NCI-H460 (cell line): ENCODE data around the gene LPCAT2. TPM values are rescaled to one million over a fixed set of nuclear protein-coding genes. Genes with fewer than 3 reads are reported as not detected.

Source experiments
- DNase-seq: peaks from one replicate; pipeline ENCODE4 v3.0.0-alpha.2; 2016; ENCODE audit warnings: low read depth; ENCODE audit errors: extremely low read depth
- total RNA-seq: library from RNA; depleted of rRNA; stranded (reverse); fragments of >200 nt; shearing (Covaris generic); gene quantifications from 2 replicates; pipeline ENCODE4 v1.2.3, GENCODE V29; 2014

LPCAT2 gene
- total RNA-seq, 1 experiment from 2014 or later: 2.1 TPM

DNA sequence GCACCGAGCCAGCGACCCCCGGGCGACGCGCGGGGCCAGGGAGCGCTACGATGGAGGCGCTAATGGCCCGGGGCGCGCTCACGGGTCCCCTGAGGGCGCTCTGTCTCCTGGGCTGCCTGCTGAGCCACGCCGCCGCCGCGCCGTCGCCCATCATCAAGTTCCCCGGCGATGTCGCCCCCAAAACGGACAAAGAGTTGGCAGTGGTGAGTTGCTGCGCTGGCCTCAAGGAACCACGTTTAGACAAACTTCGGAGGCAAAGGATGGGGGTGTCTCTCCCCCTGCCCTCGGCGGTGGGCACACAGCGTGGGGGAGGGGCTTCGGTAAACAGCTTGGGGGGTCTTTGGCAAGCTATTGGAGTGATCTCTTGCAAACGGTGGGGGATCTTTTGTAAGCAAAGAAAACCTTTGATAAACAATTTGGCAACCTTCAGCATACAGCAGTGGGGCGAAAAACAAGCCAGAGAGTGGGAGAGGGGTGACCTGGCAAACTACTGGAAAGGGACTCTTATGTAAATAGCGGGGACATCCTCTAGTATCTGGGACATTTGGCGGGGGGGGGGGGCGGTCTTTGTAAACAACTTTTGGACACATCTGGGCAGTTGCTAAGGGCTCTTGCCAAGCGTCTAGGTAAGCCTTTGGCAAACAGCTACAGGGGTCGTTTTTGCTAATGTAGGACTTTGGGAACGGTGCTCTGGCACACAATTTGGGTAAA lies 29.3 kb upstream of the LPCAT2 start:
- DNase-seq: no peak

DNA sequence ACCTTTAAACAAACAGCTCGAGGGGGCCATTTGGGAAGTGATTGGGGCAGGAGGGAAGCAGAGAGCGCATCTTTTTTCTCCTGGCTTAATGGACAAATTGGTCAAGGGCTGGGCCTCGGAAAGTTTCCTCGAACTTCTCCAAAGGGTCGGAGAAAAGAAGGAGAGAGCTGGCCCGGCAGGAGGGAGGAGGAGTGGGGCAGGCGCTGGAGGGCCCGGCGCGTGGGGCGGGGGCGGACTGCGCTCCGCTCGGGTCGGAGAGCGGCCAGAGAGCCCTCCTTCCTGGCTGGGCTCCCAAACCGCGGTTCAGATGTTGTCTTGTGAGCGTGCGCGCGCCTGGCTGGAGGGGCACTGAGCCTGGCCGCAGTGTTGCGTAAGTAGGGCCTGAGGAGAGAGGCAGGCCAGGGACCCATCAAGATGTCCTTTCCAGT lies 28.6 kb upstream of the LPCAT2 start:
- DNase-seq: no peak

DNA sequence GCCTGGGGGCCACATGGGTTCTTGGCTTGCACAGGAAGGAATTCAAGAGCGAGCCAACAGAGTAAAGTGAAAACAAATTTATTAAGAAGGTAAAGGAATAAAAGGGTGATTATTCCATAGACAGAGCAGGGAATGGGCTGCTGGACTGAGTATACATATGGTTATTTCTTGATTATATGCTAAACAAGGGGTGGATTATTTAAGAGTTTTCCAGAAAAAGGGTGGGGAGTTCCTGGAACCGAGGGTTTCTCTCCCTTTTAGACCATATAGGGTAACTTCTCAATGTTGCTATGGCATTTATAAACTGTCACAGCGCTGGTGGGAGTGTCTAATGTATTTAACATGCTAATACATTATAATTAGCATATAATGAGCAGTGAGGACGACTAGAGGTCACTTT lies 27.8 kb upstream of the LPCAT2 start:
- DNase-seq: no peak

GRCh38 chr16:55482056-55482455 lies 26.8 kb upstream of the LPCAT2 start:
- DNase-seq: no peak

DNA sequence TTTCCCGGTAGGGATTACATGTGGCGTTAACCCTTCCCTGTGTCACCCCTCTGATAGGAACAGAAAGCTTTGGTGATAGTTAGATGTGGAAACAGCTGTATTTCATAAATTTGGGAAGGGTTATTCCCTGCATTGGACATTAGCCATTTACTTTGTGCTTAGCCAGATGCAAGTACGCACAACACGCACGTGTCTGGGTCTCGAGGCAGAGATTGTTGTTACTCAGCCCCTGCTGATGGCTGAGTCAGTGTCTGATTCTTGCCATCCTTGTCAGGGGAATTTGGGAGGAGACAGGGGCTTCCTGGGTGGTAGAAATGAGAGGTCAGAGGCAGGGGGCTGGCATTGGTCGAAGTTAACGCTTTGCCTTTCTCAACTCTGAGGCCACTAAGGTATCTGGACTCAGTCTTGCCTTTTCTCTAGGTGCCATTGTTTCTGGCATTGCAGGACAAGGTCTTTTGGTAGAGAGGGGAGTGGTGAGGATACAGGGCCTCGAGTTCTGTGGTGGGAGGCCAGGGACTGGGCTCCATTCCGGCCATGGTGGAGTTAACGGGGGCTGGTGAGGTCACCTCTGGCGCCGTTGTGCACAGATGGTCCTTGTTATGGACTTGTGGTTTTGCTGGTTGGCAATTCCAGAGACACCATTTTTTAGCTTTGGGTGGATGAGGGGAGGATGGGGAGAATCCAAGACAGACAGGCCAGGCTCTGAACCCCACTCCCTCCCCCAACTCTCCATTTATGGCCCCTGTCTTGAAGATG lies 21.6 kb upstream of the LPCAT2 start:
- DNase-seq: no peak

DNA sequence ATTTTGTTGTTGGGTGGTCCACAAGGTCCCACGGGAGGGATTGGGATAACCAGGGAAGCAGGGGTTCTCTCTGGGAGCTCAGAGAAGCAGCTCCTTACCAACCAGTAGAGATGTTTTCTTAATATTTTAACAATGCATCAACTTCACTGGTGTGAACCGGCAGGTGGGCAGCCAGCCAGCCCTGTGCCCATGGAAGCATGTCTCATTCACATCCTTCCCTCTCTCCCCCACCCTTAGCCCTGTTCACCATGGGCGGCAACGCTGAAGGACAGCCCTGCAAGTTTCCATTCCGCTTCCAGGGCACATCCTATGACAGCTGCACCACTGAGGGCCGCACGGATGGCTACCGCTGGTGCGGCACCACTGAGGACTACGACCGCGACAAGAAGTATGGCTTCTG lies 20.6 kb upstream of the LPCAT2 start:
- no peak for DNase-seq

GRCh38 chr16:55489119-55489955 lies 19.5 kb upstream of the LPCAT2 start:
- DNase-seq: no peak

DNA sequence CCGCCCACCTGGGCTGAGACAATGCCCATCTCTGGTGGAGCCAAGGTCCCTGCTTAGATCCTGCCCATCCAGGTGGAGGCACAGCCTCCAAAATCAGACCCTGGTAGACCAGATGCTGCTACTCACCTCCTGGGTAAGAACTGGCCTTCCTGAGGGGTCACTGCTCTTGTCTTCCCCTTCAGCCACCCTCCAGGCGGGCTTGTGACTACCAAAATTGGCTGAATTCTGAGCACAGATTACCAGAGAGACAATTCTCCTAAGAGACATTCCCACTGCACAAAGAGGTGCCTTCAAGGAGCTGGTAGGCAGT lies 19.0 kb upstream of the LPCAT2 start:
- DNase-seq: no peak

- DNase-seq: no peak
Observed at GRCh38 chr16:55490301-55490700, 18.6 kb upstream of the LPCAT2 start.

GRCh38 chr16:55491691-55492090 lies 17.2 kb upstream of the LPCAT2 start:
- no peak for DNase-seq

- DNase-seq: no peak
Observed at GRCh38 chr16:55492756-55493380, 16.0 kb upstream of the LPCAT2 start.

DNA sequence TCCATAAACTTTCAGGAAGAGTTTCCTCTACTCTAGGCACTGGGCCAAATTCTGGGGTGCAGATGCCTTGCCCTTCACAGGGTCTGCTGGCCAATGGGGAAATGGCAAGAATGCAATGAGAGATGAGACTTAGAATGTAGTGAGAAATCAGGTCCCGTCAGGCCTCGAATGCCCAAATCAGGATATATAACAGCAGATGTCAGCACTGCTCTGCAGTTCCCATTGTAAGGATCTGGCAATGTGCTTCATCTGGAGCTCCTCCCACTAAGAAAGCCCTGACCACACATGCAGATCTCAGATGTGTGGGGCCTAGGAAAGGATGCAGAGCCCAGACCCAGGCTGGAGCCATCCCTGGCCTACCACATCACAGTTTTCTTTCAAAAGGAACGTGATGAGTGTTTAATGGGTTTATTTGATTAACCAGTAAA lies 13.9 kb upstream of the LPCAT2 start:
- no peak for DNase-seq

GRCh38 chr16:55495616-55496289 lies 13.1 kb upstream of the LPCAT2 start:
- no peak for DNase-seq

GRCh38 chr16:55496509-55497145 lies 12.2 kb upstream of the LPCAT2 start:
- DNase-seq: no peak

GRCh38 chr16:55497558-55497957 lies 11.3 kb upstream of the LPCAT2 start:
- no peak for DNase-seq

DNA sequence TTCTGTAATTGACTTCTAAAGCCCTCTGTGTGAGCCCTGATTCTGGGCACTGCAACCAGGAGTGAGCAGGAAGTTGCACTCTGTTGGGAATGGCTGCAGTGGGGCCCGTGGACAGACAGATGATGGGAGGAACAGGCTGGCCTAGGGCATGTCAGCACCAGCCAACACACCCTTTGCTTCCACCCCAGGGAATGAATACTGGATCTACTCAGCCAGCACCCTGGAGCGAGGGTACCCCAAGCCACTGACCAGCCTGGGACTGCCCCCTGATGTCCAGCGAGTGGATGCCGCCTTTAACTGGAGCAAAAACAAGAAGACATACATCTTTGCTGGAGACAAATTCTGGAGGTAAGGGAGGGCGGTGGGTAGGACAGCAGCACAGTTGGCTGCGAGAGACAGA lies 10.8 kb upstream of the LPCAT2 start:
- DNase-seq: no peak

DNA sequence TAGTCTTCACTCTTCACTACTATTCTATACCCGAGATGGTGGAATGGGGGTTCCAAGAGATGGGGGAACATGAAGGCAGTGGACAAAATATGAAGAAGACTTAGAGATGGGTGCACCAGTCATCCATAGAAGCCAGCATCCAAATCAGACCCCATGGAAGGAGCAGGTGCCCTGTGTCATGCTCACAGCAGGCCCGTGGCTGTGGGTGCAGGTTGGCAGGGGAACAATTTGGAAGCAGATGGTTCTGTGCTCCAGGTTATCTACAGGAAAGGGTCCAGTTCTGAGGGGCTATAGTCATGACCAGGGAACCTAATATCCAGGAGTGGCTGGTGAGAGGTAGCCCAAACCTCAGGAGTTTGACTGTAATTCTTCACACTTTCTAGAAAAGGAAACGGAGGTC lies 9.6 kb upstream of the LPCAT2 start:
- no peak for DNase-seq

DNA sequence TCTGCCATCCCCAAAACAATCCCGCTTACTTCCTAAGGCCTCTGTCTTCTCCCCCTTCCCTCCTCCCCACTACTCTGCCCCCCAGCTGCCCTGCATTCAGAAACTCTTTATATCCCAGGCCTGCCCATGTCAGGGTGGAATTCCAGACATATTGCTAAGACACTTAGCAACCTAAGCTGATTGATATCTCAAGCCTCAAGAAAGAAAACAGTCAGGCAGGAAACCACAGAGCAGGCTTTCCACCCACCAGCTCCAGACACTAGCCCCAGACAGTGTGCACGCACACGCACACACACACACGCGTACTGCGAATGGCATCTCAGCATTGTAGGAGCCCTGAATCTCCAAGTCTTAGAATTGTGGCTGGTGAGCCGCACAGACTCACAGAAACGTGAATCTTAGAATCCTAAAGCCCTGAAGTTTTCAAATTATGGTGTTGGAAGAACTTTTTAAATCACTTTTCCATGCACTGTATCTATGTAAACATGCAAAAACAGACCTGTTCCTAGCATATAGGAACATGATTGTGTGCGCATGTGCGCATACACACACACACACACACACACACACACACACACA lies 8.8 kb upstream of the LPCAT2 start:
- DNase-seq: no peak

GRCh38 chr16:55500530-55501011 lies 8.3 kb upstream of the LPCAT2 start:
- no peak for DNase-seq
